22Rv1 (cell line): Measurements from ENCODE around the gene NFASC.

Experiments used
- ZFX ChIP-seq: fragments of 450-650 bp; IDR thresholded peaks from 2 replicates; pipeline ENCODE4 v1.6.1; 2017; ENCODE audit warnings: antibody characterized with exemption, borderline replicate concordance
- TF ChIP-seq, protein P1 (sequence below): fragments of 450-650 bp; IDR thresholded peaks from 2 replicates; pipeline ENCODE4 v1.5.1; 2017; ENCODE audit warnings: mild to moderate bottlenecking

DNA sequence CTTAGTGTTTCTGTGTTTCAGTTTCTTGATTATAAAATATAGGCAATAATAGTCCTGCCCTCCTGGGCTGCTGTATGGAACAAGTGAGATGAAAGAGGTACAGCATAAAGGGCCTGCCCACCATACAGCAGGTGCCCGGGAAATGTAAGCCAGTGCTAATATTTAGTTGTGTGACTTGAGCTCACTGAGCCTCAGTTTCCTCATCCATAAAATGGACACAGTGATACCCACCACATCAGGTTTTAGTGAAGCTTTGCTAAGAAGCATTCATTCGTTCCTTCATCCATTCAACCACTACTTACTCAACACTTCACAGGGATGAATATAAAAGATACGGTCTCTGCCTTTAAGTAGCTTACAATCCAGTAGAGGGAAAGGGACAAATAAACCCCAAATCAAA lies 192.2 kb downstream of the NFASC start:
- TF ChIP-seq, protein P1, sequence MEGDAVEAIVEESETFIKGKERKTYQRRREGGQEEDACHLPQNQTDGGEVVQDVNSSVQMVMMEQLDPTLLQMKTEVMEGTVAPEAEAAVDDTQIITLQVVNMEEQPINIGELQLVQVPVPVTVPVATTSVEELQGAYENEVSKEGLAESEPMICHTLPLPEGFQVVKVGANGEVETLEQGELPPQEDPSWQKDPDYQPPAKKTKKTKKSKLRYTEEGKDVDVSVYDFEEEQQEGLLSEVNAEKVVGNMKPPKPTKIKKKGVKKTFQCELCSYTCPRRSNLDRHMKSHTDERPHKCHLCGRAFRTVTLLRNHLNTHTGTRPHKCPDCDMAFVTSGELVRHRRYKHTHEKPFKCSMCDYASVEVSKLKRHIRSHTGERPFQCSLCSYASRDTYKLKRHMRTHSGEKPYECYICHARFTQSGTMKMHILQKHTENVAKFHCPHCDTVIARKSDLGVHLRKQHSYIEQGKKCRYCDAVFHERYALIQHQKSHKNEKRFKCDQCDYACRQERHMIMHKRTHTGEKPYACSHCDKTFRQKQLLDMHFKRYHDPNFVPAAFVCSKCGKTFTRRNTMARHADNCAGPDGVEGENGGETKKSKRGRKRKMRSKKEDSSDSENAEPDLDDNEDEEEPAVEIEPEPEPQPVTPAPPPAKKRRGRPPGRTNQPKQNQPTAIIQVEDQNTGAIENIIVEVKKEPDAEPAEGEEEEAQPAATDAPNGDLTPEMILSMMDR = no peak
- TF ChIP-seq ZFX = no peak
